Measurements from ENCODE around the gene ZC2HC1B. TPM values are rescaled to one million over a fixed set of nuclear protein-coding genes. Genes with fewer than 3 reads are reported as not detected.
"Not testable (repeated sequence)": the region's sequence is repeated elsewhere in the genome, so short reads cannot be mapped to it uniquely, and the experiment has no call there.

The ZC2HC1B gene
- total RNA-seq, 2 experiments from 2014 or later, result not detected

DNA sequence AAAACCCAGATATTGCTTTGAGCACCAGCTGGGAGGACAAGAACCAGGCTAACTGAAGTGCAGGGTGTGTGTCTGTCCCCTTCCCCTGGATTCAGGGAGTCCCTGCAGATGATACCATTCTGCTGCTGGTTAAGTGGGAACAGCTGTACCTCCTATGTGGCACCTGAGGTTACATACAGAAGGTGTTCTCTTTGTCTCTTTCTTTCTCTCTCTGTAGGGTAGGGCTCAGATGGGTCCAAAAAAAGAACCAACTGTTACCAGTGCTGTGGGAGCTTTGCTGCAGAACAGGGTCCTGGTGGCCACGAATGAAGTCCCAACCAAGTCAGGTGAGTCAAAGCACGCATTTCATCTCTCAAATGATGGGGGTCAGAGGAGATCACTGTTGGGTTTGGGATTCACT is 38.6 kb downstream of the ZC2HC1B start:
- POLR2A ChIA-PET, result no interaction called here
- CTCF ChIA-PET, result no interaction called here

DNA sequence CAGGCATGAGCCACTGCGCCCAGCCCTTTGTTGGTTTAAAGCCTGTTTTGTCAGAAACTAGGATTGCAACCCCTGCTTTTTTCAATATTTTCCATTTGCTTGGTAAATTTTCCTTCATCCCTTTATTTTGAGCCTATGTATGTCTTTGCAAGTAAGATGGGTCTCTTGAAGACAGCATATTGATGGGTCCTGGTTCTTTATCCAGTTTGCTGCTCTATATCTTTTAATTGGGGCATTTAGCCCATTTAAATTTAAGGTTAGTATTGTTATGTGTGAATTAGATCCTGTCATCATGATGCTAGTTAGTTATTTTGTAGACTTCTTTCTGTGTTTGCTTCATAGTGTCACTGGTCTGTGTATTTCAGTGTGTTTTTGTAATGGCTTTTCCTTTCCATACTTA is 46.8 kb downstream of the ZC2HC1B start:
- CTCF ChIA-PET, result no interaction called here
- POLR2A ChIA-PET, result no interaction called here

GRCh38 chr6:143912671-143913070 is 48.4 kb downstream of the ZC2HC1B start:
- POLR2A ChIA-PET, result no interaction called here
- CTCF ChIA-PET, result no interaction called here

DNA sequence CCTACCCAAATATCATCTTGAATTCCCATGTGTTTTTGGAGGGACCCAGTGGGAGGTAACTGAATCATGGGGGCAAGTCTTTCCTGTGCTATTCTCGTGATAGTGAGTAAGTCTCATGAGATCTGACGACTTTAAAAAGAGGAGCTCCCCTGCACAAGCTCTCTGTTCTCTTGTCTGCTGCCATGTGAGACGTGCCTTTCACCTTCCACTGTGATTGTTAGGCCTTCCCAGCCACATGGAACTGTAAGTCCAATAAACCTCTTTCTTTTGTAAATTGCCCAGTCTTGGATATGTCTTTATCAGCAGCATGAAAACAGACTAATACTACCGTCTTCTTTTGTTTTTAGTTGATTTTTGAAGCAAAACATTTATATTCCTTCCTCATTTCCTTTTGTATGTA is 52.8 kb downstream of the ZC2HC1B start:
- CTCF ChIA-PET, POLR2A ChIA-PET: not testable (repeated sequence)

- ChIA-PET POLR2A (no interaction called here), CTCF (no interaction called here)
Observed at GRCh38 chr6:143928853-143929252, 64.6 kb downstream of the ZC2HC1B start.

- POLR2A ChIA-PET, result no interaction called here
- CTCF ChIA-PET, result no interaction called here
Observed at GRCh38 chr6:143929975-143930374, 65.7 kb downstream of the ZC2HC1B start.

DNA sequence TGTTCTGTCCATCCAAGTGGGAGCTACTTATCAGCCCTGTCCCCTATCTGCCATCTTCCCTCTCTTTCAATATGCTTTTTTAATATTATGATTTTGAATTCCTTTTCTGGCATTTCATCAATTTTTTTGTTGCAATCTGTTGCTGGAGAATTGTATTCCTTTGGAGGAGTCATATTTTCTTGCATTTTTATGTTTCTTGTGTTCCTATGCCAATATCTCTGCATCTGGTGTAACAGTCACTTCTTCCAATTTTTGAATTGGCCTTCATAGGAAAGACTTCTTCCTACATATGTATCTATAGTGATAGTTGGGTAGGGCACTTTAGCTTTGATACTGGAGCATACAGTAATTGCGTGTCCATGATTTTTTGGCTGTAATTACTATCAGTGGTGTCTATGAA is 70.1 kb downstream of the ZC2HC1B start:
- CTCF ChIA-PET, result interaction anchor here (1.6 kb wide), 1 partner anchor 79 kb away, joined by 5 read pairs; no protein-coding TSS in a partner anchor
- POLR2A ChIA-PET, result no interaction called here

- ChIA-PET POLR2A (no interaction called here), CTCF (interaction anchor here (0.7 to 1.6 kb wide), 2 partner anchors 37 to 78 kb away, joined by 5 to 6 read pairs; no protein-coding TSS in a partner anchor)
Observed at GRCh38 chr6:143934867-143935266, 70.6 kb downstream of the ZC2HC1B start.

- ChIA-PET CTCF (no interaction called here), POLR2A (no interaction called here)
Observed at GRCh38 chr6:143936347-143936746, 72.1 kb downstream of the ZC2HC1B start.

- ChIA-PET POLR2A (no interaction called here), CTCF (interaction anchor here (0.6 kb wide), 1 partner anchor 354 kb away, joined by 3 read pairs; no protein-coding TSS in a partner anchor)
Observed at GRCh38 chr6:143936778-143937667, 72.7 kb downstream of the ZC2HC1B start.

- ChIA-PET POLR2A (no interaction called here), CTCF (interaction anchor here (0.6 kb wide), 1 partner anchor 353 kb away, joined by 3 read pairs; no protein-coding TSS in a partner anchor)
Observed at GRCh38 chr6:143937668-143937970, 73.3 kb downstream of the ZC2HC1B start.

- POLR2A ChIA-PET, result no interaction called here
Observed at GRCh38 chr6:143939364-143939763, 75.1 kb downstream of the ZC2HC1B start.

GRCh38 chr6:143940011-143940597 is 75.8 kb downstream of the ZC2HC1B start:
- POLR2A ChIA-PET, result no interaction called here
- CTCF ChIA-PET, result interaction anchor here (0.7 to 1.9 kb wide), 8 partner anchors 9 to 365 kb away, joined by 3 to 7 read pairs (median 4); no protein-coding TSS in a partner anchor

More at GRCh38 chr6:143939364-143939763, 75.1 kb downstream of the ZC2HC1B start:
- CTCF ChIA-PET, result interaction anchor here (0.7 to 1.9 kb wide), 5 partner anchors 46 to 360 kb away, joined by 3 to 7 read pairs (median 5); no protein-coding TSS in a partner anchor

GRCh38 chr6:143941852-143942627 is 77.8 kb downstream of the ZC2HC1B start:
- ChIA-PET POLR2A (no interaction called here), CTCF (interaction anchor here (0.7 to 3.2 kb wide), 5 partner anchors 71 to 367 kb away, joined by 3 to 15 read pairs (median 4); partner anchors contain the start of gene LTV1)

DNA sequence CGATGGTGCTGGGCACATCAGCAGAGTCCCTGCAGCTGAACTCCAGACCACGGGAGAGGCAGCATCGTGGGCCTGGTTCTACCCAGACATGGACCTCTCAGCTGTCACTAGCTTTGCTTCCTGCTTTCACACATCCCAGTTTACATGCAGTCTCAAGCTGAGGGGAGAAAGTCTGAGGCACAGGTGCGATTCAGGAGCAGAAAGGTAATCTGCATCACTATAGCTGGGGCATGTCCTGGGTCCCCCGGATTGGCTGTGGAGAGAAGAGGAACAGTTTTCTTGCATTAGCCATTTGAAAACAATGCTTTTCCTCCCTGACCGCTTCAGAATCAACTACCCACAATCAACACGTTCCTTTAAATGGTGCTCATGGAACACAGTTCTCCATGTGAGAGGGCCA is 83.9 kb downstream of the ZC2HC1B start:
- ChIA-PET CTCF (interaction anchor here (1.4 kb wide), 1 partner anchor 65 kb away, joined by 4 read pairs; no protein-coding TSS in a partner anchor), POLR2A (no interaction called here)

GRCh38 chr6:143949535-143949934 is 85.3 kb downstream of the ZC2HC1B start:
- CTCF ChIA-PET, result interaction anchor here (1.4 kb wide), 1 partner anchor 64 kb away, joined by 4 read pairs; no protein-coding TSS in a partner anchor
- POLR2A ChIA-PET, result no interaction called here

DNA sequence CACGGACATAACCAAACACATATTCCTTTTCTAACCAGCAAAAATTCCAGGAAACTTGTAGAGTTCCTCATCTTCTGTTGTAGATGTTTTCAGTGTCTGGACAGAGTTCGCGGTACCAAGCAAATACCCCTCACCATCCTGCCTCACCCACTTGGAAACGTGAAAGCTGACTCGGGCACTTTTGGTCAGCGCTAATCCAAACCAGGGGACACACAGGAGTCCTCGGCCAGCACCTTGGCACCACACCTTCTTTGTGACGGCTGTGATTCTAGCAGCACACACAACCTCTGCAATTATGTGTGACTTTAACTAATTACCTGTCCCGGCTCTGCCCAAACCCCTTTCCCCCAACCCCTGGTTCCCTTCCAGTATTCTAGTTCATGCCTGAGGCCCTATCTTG is 85.7 kb downstream of the ZC2HC1B start:
- CTCF ChIA-PET, result interaction anchor here (1.4 kb wide), 1 partner anchor 63 kb away, joined by 4 read pairs; no protein-coding TSS in a partner anchor
- POLR2A ChIA-PET, result no interaction called here

GRCh38 chr6:143950875-143951274 is 86.6 kb downstream of the ZC2HC1B start:
- ChIA-PET POLR2A (no interaction called here), CTCF (no interaction called here)

DNA sequence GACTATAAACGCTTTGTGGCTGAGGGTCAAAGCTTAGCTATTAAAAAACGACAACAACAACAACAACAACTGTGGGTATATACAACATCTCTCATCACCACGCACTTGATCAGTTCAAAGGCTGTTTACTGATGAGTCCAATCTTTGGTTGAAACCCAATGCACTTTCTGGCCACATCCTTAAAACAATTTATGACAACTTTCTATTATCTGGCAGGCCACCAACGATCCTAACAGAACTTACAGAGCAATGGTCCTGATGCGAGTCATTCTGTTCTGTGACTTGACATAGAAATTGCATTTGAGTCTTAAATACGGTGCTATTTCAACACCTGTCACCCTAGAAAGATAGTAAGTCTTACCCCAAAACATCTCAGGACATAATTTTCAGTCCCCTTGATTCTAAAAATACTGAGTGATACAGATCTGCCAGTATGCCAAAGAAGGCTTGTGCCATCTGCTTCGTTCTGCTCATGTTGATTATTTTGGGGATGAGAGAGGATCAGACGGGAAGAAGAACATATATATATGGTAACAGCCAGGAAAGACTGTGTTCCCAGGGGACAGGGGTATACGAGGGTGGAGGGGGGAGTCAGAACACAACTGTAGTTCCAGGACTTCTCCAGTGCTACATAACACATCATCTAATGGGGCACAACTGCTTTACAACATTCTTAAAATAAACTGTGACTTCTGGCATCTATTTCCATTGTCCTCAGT is 87.9 kb downstream of the ZC2HC1B start:
- POLR2A ChIA-PET, result no interaction called here
- CTCF ChIA-PET, result no interaction called here
